Bone marrow (tissue), 2 donors: ENCODE results near the gene POC1A.
"Not testable (repeated sequence)": the region's sequence is repeated elsewhere in the genome, so short reads cannot be mapped to it uniquely, and the experiment has no call there.

Experiments used
- DNase-seq, 2 donors: peaks; one replicate each; lab custom pipeline; 2025; lab: John Stamatoyannopoulos, UW

POC1A gene

DNA sequence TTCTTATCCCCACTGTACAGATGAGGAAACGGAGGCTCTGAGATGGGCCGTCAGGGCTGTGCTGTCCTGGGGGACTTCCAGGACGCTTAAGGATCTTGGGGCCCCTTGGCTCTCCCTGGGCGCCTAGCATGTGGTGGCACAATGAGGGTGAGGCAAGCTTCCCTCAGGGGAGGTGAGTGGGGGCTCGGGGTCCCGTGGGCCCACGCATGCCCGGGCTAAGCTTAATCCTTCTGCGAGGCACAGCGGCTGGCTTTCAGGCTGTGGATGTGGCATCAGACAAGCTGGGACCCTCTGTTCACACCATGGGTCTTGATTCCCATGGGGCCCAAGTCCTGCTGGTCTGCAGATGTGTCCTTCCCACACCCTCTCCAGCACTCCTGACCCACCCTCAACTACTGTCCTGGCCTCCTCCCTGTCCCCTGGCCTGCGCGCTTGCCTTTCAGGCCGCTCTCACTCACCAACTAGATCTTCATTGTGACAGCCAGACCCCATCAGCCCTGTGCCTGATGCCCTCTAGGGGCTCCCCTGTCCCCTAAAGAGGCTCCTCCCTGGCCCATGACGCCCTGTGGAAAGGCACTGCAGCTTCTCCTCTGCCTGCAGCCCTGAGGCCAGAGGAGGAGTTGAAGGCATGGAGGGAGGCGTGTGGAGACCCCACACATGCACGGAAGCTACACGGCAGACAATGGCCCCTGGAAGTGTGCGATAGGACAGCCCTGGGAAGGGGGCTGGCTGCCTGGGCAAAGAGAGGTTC, 109.2 kb downstream of the POC1A start:
- DNase-seq, result no peak

DNA sequence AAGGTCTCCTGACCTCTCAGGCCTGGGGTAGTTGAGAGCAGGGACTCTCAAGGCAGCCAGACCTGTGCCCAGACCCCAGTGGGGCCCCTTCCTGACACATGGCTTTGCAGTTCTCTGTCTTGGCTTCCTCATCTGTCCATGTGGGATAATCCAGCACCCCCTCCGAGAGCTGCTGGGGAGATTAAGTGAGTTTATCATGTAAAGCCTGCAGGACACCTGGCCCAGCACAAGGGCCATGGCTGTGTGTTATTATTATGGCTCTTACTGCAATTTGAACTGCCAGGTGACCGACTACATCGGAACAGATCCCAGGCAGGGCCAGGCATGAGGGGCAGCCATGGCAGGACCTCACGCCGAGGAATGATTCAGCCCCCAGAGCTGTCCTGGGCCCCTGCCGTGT, 110.5 kb downstream of the POC1A start:
- DNase-seq, result no peak

DNA sequence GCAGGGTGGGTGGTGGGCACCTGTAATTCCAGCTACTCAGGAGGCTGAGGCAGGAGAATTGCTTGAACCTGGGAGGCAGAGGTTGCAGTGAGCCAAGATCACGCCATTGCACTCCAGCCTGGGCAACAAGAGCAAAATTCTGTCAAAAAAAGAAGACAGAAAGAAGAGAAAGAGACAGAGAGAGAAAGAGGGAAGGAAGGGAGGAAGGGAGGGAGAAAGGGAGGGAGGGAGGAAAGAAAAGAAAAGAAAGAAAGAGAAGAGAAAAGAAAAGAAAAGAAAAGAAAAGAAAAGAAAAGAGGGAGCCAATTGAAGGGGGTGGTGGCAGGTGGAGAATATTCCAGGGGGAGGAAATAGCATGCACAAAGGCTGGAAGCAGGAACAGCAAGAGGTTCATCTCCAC, 111.2 kb downstream of the POC1A start:
- not testable (repeated sequence) for DNase-seq

DNA sequence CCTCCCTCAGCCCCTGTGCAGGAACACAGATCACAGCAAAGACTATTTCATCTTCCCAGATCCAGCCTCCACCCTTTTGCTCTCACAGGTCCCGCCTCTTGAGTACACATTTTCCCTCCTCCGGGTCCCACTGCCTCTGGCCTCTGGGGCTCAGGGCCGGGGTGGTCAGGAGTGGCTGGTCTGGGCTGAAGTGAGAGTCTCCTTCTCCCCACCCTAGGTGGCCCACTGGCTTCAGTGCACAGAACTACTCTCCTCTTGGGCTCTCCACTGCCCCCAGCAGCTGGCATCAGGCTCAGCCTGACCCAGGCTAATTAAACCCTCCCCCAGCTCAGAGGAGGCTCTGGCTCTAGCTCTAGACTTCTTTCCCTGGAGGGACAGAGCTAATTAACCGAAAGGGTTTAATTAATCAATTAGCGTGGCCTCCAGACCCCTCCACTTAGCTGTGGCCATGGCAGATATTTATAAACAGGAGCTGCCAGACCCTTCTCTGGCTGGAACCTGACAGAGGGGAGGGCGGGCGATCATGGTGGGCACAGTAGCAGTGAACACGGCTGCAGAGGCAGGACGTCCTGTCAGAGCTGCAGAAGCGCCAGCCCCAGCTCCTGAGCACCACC, 113.0 kb downstream of the POC1A start:
- no peak for DNase-seq

DNA sequence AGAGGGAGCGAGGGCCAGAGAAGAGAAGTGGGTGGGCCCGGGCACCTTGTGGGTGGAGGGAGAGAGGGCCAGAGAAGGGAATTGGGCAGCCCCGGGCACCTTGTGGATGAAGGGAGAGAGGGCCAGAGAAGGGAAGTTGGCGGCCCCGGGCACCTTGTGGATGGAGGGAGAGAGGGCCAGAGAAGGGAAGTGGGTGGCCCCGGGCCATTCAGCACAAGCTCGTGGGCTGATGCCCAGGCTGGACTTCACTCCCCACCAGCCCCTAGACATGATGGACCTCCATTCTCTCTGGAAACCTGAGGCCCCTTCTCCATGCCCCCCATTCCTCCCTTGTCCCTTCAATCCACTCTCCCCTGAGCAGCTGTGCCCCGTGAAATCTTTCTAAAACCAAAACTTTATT, 113.6 kb downstream of the POC1A start:
- DNase-seq, result no peak

DNA sequence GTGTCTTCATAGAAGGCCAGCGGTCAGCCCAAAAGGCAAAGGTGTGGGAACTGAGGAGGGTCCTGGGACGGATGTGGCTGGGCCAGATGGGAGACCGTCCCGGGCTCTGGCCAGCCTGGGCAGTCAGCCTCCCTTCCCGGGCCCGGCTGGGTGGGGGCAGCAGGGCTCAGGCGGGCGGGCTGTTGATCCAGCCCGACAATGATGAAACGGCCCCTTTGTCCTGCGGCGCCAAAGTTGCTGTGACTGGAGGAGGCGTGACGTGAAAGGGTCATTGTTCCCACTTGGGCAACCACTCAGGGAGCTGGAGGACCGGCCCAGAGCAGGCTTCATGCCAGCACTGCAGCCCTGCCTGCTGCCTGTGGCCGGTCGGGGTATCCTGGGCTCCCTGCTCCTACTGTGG, 114.4 kb downstream of the POC1A start:
- no peak for DNase-seq

DNA sequence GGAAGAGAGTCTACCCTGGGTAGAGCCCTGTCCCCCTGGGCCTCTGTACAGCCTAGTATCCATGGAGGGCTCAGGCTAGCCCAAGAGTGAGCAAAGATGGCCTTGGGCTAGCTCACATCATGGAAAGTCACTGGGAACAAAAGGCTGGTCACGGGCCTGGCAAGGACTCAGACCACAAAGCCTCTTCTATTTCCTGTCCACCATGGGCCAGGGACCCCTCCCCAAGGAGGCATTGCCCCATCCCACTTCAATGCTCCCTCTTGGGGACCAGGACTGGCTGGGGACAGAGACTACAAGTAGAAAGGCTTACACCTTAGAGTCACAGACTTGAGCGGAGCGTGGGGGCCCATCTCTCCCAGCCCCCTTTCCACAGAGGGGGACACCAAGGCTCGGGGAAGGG, 114.8 kb downstream of the POC1A start:
- DNase-seq, result no peak

DNA sequence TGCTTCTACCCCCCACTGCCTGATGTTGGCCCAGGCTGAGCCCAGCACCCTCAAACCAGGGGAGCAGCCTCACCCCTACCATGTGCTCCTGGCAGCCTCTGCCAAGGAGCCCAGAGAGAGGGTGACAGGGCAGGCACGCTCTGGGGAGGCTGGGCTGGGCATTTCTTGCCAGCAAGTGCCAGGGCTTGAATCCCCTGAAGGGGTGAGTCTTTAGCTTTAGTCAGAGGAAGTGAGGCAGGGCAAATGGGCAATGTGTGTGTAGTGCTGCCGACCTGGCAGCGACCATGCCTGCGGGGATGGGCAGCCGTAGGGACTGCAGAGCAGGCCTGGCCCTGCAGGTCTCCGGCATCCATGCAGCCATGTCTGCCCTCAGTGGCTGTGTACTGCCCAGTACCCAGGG, 116.0 kb downstream of the POC1A start:
- DNase-seq, result no peak

DNA sequence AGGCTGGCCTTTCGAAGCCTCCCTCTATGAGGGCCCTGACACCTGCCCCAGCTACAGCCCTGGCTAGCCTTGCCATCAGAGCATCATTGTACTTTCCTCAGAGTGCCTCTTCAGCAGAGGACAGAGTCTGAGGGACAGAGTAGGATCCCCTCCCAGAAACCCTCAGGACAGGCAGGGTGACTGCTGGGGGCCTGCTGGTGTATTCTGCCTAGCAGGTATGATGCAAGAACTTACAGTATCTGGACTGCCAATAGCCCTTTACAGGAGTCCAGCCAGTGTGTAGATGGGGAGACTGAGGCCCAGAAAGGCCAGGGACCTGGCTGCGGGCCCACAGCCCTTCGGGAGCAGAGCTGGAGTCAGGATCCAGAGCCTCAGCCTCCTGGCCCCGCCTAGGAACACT, 116.9 kb downstream of the POC1A start:
- DNase-seq, result no peak

DNA sequence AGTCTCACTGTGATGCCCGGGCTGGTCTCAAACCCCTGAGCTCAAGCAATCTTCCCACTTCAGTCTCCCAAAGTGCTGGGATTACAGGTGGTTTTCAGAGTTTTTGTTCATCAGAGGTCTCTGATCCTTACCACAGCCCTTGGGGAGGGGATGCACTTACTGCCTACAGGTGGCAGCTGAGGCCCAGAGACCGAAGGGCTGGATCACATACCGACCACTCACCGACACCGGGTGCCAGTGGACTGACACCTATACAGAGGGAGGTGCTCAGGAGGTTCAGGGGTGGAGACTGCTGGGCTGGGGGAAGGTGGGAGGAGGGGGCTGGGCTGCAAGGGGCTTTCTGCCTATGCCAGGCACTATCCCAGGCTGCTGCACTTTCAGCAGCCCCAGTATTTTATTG, 117.4 kb downstream of the POC1A start:
- no peak for DNase-seq

DNA sequence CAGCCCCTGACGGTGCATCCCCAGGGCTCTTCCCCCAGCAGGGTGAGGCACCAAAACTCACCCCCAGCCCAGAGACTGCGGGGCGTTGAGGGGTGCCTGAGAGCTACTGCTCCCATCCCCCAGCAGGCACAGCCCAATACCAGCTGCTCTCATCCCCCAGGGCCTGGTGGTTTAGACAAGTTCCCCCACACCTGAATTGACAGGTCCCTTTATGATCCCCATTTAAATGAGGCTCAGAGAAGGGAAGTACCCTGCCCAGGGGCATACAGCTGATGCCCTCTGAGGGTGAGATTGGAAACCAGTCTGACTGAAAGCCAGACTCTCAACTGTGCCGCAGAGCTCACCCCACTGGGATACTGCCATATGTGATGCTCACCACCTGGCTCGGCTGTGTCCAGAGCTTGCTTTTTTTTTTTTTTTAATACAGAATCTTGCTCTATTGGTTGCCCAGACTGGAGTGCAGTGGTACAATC, 118.0 kb downstream of the POC1A start:
- DNase-seq, result no peak

DNA sequence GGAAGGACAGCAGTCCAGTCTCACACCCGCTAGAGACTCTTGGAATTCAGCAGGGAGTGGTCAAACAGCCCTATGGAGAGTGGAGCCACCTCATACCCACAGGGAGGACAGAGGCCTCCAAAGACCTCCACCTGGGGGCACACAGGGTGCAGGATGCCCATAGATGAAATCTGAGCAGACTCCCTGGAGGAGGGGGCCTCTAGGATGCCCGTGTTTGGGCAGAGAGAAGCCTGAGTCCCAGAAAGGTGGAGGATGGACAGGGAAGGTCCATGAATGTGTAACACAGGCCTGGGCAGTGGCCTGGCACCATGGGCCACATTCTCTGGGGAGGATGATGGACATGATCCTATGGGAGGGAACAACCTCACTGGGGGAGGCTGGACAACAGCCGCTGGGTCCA, 119.6 kb downstream of the POC1A start:
- no peak for DNase-seq

DNA sequence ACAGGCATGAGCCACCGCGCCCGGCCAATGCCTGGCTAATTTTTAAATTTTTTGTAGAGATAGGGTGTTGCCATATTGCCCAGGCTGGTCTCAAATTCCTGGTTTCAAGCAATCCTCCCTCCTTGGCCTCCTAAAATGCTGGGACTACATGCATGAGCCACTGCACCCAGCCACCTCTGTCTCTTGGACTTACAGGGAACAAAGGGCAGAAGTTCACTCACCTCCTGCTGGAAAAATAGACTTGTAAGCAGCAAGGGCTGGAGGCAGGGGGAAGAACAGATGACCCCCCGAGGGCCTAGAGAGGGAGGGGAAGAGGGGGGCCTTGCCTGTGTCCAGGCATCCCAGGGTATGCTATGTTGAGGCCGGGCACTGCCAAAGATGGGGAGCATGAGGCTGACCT, 120.0 kb downstream of the POC1A start:
- DNase-seq, result no peak

DNA sequence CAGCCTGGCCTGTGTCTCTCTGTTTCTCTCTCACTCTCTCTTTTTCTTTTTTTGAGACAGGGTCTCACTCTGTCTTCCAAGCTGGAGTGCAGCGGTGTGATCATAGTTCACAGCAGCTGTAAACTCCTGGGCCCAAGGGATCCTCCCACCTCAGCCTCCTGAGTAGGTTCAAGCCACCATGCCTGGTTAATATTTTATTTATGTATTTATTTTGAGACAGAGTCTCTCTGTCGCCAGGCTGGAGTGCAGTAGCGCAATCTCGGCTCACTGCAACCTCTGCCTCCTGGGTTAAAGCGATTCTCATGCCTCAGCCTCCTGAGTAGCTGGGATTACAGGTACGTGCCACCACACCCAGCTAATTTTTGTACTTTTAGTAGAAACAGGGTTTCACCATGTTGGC, 120.5 kb downstream of the POC1A start:
- not testable (repeated sequence) for DNase-seq

DNA sequence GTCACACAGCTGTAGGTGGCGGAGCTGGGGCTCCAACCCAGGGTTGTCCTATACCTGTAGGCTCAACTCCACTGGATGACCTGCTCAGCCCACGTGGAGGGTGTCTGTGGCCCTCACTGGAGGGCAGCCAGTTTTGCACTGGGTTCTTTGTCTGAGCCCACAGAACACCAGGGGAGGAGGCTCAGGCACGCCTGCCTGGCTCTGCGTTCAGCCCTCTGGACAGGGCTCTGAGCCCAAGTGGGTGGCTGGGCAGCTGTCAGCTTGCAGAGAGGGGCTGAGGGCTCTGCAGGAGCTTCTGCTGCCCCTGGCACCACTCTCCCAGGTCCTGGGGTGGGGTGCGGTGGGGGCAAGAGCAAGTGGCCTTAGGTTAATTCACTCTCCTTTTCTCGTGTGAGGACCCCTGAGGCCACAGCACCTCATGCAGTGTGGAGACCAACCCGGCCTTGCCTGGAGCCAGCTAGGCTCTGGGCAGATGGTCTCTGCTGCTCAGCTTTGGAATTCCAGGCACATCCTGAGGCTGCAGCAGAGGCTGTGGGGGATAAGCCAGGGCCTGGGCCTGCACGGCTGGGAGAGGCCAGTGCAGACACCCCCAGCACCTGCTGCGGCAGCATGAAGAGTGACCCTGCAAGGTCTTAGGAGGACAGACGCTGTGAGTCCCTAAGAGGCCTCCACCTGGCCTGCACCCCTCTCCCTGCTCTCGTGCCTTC, 121.4 kb downstream of the POC1A start:
- no peak for DNase-seq

DNA sequence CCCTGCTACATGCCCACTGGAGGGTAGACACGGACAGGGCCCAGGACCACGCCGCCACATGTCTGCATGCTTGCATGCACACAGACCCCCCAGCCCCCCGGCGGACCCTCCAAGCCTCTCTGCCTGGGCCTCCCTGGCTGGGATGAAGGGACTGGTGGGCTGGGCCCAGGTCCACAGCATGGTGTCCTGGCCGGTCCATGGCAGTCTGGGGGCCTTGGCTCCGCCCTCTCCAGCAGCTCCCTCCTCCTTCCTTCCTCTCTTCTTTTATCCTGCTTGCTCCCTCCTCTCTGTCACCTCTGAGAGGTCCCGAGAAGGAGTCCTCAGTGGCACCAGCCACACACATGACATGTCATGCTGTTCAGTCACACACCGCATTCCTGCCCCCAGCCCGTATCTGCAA, 122.3 kb downstream of the POC1A start:
- DNase-seq, result no peak

DNA sequence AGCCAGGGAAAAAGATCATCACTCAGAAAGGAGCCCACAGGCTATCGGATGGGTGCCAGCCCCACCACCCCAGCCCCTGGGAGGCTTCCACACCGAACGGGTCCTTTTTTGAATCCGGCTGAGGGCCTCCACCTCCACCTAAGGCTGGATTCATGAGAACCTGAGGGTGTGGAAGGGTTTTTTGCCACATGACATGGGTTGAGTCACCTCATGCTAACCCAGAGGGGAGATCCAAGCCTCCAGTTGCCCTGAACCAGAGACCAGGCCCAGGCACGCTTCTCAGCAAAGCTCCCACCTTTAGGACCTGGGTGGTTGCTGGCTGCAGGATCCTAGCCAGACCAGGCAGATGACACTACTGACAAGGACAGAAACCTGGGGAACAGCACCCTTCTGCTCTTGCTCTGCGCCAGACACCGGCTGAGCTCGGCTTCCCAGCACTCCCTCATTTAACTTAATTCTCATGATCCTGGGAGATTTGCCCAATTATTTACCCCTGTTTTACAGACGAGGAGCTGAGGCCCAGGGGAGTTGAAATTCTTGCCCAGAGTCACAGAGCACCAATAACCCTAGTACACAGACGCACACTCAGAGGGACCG, 123.4 kb downstream of the POC1A start:
- DNase-seq, result no peak

DNA sequence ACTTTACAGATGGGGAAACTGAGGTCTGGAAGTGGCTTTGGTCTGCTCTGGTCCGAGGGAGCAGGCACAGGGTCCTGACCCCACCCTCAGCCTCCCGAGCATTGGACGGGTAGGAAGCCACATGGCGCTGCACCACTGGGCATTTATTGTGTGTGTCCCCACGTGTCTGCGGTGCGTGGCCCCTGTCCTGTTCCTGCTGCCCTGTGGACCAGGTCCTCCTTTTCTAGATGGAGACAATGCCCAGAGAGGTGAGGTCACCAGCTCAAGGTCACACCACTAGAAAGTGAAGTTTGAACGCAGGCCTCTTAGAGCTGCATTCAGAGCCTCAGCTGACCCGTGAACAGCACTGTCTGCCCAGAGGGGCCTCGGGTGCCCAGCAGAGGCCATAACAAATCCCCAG, 124.7 kb downstream of the POC1A start:
- no peak for DNase-seq

DNA sequence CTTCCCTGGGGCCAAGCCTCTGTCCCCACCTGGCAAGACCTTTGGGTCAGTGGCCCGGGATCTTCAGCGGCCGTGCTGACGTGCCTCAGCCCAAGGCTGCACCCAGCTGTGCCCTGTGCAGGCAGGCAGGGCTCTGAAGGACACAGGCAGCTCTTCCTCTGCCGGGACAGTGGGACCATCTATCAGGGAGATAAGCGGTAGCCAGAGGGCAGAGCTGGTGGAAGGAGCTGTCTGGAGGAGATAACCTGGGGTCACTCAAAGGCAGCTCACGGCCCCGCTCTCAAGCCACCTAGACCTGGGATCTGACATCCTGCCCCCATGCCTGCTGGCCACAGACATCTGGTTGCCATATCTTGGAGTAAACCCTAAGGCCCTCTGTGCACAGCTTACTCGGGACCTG, 125.2 kb downstream of the POC1A start:
- no peak for DNase-seq

DNA sequence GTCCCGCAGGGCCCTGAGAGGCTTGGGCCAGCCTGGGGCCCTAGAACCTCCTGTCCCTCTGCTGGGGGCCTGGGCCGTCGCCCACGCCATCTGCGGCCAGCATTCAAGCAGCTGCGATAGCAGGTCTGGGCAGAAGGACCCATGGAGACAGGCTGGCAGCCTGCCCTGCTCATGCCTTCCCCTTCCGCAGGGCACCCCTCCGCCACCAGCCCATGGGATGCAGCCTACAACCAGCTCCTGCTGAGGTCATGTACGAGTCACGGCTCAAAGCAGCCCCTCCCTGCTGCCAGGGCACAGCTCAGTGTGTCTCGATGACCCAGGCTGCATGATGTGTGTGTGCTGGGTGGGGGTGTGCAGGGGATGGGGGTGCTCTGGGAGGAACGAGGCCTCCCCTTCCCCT, 125.7 kb downstream of the POC1A start:
- no peak for DNase-seq

DNA sequence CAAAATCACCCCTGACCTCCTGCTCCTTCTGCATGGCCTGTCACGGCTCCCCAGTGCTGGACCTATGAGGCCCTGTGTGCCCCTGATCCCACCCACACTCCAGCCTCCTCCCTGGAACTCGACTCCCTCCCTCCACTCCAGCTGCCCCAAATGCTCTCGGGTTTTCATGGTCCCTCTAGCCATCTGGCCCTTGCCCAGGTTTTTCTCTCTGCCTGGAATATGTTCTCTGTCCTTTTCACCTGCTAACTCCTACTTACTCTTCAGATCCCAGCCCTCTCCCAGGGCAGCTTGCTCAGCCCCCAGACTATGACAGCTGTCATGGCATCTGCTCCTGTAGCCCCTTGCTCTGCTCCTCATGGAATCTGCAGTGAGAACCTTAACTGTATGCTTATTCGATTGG, 128.2 kb downstream of the POC1A start:
- DNase-seq, result no peak

DNA sequence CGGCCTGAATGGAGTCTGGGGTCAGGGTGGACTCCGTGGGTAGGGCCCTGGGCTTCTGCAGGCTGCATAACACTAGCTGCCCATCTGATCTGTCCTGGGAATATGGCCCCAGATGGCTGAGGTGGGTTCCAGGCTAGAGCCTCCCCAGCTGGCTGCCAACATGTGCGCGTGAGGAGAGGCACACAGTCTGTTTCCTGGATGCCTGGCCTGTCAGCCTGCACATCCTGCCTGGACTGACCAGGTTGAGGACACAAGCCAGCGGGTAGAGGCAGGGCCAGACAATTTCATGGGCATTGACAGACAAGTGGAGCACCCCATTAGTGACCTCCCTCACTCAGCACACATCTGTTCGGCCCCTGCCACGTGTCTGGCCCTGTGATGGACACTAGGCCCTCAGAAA, 128.8 kb downstream of the POC1A start:
- no peak for DNase-seq
